GM11168 (cell line): ENCODE measurements around the gene PCCA.

Source experiments
- in situ Hi-C: fragments of 300-500 bp; cut with MboI; formaldehyde crosslinking; loops from one replicate; pipeline ENCODE4 v1.12.0; 2022; ENCODE audit warnings: low sequenced_read_pairs; ENCODE audit not compliant: unreplicated experiment

PCCA gene

DNA sequence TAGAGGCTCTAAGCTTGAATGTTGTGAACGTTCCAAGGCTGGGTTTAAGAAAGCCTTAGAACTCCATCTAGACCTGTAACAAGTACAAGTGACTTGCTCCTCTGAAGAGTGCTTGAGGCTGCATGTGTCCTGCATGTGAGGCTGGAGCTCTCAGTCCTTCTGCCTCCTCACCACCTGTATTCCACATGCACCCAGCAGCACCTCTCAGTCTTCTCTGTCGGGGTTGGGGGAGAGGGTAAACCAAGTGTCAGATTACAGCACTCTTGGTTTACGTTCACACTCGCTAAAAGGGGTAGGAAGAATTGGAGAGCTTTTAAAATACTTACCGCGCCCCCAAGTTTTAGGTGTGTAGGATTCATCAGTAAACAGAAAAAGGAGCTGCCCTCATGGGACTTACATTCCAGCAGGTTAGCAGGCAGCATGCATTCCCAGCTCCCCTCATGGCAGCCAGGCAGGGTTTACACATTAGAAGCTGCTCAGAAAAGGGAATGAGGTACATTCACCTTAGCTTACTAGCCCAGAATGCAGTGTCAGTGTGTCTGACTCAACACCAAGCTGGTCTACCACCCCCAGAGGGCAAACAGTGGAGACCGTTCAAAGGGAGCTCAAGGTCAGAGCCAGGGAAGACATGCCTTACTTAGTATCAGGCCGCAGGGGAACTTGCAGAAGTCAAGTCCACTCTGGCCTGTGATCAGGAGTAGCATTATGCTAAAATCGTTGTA is 248.1 kb downstream of the PCCA start:
- in situ Hi-C loops = no loop called here

- in situ Hi-C loops = no loop called here
These were observed 249.4 kb downstream of the PCCA start for GRCh38 chr13:100338275-100338674.

- in situ Hi-C loops = no loop called here
These were observed 250.6 kb downstream of the PCCA start for GRCh38 chr13:100339411-100339940.

DNA sequence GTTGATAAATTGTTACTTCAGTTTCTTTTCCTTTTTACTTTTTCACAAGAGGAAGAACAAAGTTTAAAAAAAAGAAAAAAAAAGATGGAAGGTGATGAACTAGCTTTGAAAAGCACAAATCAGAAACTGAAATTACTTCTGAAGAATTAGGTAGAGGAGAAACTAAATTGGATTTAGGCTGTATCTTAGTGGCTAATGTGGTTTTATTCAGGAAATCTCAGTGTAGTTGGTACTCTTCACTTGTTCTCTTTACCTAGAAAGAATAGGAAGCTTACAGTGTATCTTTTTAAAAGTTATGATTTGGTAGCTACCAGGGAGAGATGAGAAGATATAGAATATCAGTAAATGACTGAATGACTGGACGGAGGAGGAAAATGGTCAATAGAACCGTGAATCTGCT is 252.0 kb downstream of the PCCA start:
- in situ Hi-C loops = no loop called here

- in situ Hi-C loops = no loop called here
These were observed 252.4 kb downstream of the PCCA start for GRCh38 chr13:100341327-100341726.

- in situ Hi-C loops = no loop called here
These were observed 255.7 kb downstream of the PCCA start for GRCh38 chr13:100344544-100344943.

- in situ Hi-C loops = no loop called here
These were observed 259.1 kb downstream of the PCCA start for GRCh38 chr13:100347968-100348367.

DNA sequence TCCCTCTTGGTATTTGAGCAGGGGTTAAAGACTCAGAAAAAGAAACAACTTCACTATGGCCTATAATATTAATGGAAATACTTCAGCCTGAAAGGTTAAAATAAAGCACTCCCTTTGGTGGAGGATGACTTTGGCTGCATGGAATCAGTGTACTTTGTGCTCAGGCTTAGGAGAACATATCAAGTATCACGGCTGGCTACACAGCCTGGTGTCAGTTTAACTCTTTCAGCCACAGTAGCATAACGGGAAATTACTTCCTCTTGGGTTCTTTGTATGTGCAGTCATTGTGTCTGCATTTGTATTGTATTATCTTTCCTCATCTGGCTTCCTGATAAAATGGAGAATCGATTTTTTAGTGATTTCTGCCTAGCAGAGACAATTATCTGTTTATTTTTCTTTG is 260.7 kb downstream of the PCCA start:
- in situ Hi-C loops = no loop called here

DNA sequence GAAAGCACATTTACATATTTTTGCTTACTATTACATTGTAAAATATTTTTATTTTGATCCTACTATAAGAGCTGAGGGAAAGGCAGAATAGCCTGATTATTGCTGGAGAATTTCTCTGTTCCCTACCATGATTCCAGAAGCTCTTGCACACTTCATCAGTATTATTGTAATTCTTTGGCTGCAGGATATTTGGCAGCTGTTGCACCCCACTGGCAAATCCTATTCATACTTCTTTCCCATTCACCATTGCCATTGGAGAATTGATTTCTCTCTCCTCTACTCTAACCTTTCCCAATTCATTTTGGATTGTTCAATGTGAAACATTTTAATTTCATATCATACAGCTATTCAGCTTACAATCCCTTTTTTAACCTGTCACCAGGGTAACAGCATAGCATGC is 261.7 kb downstream of the PCCA start:
- in situ Hi-C loops = no loop called here

GRCh38 chr13:100356426-100356825 is 267.5 kb downstream of the PCCA start:
- in situ Hi-C loops = no loop called here

DNA sequence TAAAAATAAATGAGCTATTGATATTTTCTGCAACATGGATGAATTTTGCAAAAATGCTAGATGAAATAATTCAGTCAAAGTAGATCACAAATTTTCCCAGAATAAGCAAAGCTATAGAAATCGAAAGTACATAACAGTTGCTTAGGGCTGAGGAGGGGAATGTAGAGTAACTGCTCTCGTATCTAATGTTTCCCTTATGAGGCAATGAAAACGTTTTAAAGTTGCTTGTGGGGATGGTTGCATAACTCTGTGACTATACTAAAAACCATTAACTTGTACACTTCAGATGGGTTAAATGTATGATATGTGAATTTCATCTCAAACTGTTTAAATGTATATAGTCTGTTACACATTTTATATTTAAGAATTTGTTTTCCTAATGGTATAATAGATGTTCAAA is 268.0 kb downstream of the PCCA start:
- in situ Hi-C loops = no loop called here

DNA sequence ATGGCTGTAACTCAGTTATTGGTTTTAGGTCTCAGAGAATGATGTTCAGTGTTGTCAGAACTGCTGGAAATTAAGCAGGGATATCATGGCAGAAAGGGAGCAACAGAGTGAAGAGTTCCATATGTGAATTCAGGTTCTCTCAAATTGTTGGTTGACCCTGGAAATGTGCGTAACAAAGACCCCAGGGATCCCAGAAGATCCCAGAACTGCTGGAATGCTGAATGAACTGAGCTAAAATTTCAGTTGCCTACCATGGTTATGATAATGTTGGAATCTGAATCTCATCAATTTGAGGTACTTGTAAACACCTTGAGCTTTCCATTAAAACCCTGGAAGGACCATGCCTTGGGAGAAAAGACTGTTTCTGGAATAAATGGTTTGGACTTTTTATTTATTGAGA is 268.9 kb downstream of the PCCA start:
- in situ Hi-C loops = no loop called here

- in situ Hi-C loops = no loop called here
These were observed 272.6 kb downstream of the PCCA start for GRCh38 chr13:100361504-100361903.

- in situ Hi-C loops = no loop called here
These were observed 273.5 kb downstream of the PCCA start for GRCh38 chr13:100362371-100362770.

DNA sequence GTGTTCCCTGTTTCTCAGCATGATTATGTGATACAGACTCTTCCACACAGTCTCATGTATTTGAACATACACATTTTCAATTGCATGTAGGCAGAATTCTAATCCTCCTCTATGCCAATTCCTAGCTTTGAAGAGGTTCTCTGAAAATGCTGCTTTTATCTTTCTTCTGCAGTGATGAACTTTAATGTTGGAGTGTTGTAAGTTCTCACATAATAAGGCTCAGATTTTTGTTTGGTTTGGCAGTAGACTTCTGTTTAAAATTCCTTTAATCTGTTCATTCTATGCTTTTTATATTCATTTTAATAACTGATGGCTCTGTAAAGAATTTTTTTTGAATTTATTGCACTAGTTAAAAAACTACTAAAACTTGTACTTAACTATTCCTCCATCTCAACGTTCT is 273.9 kb downstream of the PCCA start:
- in situ Hi-C loops = no loop called here

GRCh38 chr13:100363285-100363711 is 274.4 kb downstream of the PCCA start:
- in situ Hi-C loops = no loop called here

- in situ Hi-C loops = no loop called here
These were observed 275.0 kb downstream of the PCCA start for GRCh38 chr13:100363874-100364273.

- in situ Hi-C loops = no loop called here
These were observed 275.7 kb downstream of the PCCA start for GRCh38 chr13:100364591-100364990.

GRCh38 chr13:100365680-100366079 is 276.8 kb downstream of the PCCA start:
- in situ Hi-C loops = no loop called here

- in situ Hi-C loops = no loop called here
These were observed 289.6 kb downstream of the PCCA start for GRCh38 chr13:100378533-100378932.

DNA sequence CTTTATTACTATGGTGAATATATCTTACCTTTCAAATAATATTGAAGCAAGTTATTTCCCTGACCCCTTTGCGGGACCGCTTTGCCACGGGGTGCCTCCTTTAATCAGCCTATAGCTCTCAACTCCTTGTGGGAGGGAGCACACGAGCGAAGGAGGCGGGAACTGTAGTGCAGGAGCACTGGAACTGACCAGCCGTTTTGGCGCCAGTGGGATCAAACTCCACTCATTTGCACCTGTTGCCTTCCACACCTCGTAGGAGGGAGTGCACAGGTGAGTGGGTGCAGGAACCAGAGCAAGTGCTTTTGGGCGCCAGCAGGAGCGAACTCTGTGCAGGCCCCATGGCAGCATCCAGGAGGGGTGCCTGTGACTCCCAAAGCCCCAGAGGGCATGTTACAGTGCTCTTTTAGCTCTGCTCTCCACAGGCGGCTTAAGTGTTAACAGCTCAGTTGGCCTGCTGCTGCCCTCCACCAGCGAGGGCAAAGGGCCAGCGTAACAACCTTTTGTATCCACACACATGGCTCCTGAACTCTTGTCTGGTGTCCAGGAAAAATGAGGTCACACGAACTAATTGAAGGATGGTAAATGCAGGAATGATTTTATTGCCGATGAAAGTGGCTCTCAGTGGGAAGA is 292.8 kb downstream of the PCCA start:
- in situ Hi-C loops = no loop called here

DNA sequence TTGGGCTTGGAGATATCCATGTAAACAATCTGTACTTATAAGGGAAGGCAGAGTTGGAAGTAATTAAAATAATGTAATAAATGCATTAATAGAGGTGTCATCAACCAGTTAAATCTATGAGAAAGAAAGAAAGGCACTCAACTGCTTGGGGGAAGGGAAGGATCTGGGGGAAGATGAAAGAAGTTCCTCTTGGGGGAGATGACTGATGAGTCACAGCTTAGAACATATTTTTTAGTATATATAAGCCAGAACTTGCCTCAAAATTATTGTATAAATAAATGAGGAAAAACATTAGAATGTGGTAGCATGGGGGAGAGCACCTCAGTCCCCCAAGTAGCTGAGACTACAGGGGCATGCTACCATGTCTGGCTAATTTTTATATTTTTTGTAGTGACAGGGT is 293.9 kb downstream of the PCCA start:
- in situ Hi-C loops = no loop called here
